Upper lobe of right lung (tissue), 1 donor: ENCODE results near the gene KSR1. TPM values are rescaled to one million over a fixed set of nuclear protein-coding genes. Genes with fewer than 3 reads are reported as not detected.
A peak's percentile ranks its signal among the peaks of the same experiment; 100 is the strongest.

Experiments
- ATAC-seq: fragments of 200-7000 bp; cut with Tn5 transposase; one replicate; pipeline ENCODE4 v1.9.1; 2020; ENCODE audit warnings: mild to moderate bottlenecking, moderate library complexity
- DNase-seq: peaks from one replicate; pipeline ENCODE4 v3.0.0-alpha.2; 2020
- H3K27ac ChIP-seq: fragments of 200-600 bp; one replicate; pipeline ENCODE4 v1.8.0; 2022
- H3K27me3 ChIP-seq: fragments of 200-600 bp; one replicate; pipeline ENCODE4 v1.8.0; 2022; ENCODE audit warnings: mild to moderate bottlenecking
- H3K36me3 ChIP-seq: fragments of 200-600 bp; one replicate; pipeline ENCODE4 v1.8.0; 2022
- H3K4me1 ChIP-seq: fragments of 200-600 bp; one replicate; pipeline ENCODE4 v1.8.0; 2022
- H3K4me3 ChIP-seq: fragments of 200-600 bp; one replicate; pipeline ENCODE4 v1.8.0; 2022; ENCODE audit warnings: mild to moderate bottlenecking
- H3K9me3 ChIP-seq: fragments of 200-600 bp; one replicate; pipeline ENCODE4 v1.8.0; 2022
- intact Hi-C: fragments of 100-400 bp; cut with DNase I; formaldehyde crosslinking; loops from one replicate; pipeline ENCODE4 v1.11.0; 2022
- total RNA-seq: library from RNA; stranded (reverse); fragmentation: NEBNext Ultra II Directional; extraction: Animal tissue kit (Norgen Biotek cat#: 25700); gene quantifications from one replicate; pipeline ENCODE4 v1.2.1, GENCODE V29; 2021
- TF ChIP-seq, protein P1 (sequence below): fragments of 200-600 bp; IDR thresholded peaks from one replicate; pipeline ENCODE4 v1.8.0; 2022; ENCODE audit warnings: antibody characterized with exemption
- donor health status: DM: no; HTN: yes; CAD: no; lungs with severe emphysema.

KSR1 gene
- total RNA-seq, 1 donor from 2014 or later: 52.5 TPM

DNA sequence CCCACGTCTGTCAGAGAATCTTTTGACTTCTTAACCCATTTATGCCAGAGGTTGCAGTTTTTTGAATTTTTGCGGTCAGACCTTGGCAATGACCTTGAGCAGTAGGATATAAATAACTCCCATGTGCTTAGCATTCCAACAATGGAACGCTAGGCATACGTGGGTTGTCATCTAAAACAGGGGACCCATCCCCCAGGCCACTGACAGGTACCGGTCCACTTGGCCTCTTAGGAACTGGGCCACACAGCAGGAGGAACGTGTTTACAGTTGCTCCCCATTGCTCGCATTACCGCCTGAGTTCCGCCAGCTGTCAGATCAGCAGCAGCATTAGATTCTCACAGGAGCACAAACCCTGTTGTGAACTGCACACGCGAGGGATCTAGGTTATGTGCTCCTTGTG, 97.9 kb downstream of the KSR1 start:
- ATAC-seq: peak; percentile 28
- Histone ChIP-seq H3K27me3 (no peaks in the 10 kb centered on the region), H3K4me1 (peaks cover 42% of the 10 kb centered on the region), H3K36me3 (no peaks in the 10 kb centered on the region), H3K27ac (no peak overlapping the region), H3K9me3 (no peaks in the 10 kb centered on the region), H3K4me3 (no peak overlapping the region)
- TF ChIP-seq, protein P1, sequence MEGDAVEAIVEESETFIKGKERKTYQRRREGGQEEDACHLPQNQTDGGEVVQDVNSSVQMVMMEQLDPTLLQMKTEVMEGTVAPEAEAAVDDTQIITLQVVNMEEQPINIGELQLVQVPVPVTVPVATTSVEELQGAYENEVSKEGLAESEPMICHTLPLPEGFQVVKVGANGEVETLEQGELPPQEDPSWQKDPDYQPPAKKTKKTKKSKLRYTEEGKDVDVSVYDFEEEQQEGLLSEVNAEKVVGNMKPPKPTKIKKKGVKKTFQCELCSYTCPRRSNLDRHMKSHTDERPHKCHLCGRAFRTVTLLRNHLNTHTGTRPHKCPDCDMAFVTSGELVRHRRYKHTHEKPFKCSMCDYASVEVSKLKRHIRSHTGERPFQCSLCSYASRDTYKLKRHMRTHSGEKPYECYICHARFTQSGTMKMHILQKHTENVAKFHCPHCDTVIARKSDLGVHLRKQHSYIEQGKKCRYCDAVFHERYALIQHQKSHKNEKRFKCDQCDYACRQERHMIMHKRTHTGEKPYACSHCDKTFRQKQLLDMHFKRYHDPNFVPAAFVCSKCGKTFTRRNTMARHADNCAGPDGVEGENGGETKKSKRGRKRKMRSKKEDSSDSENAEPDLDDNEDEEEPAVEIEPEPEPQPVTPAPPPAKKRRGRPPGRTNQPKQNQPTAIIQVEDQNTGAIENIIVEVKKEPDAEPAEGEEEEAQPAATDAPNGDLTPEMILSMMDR: no peak
- no peak for DNase-seq
- intact Hi-C loops: no loop called here

GRCh38 chr17:27554911-27555310, 98.7 kb downstream of the KSR1 start:
- H3K4me1 ChIP-seq: peaks cover 44% of the 10 kb centered on the region
- no peak overlapping the region for H3K4me3 ChIP-seq
- ATAC-seq (no peak), DNase-seq (no peak)
- no peaks in the 10 kb centered on the region for H3K27me3 ChIP-seq
- no peaks in the 10 kb centered on the region for H3K36me3 ChIP-seq
- TF ChIP-seq, protein P1: no peak
- intact Hi-C loops: no loop called here
- no peaks in the 10 kb centered on the region for H3K9me3 ChIP-seq
- H3K27ac ChIP-seq: no peak overlapping the region

- TF ChIP-seq, protein P1: no peak
- Histone ChIP-seq H3K27me3 (no peaks in the 10 kb centered on the region), H3K4me3 (no peak overlapping the region), H3K9me3 (no peaks in the 10 kb centered on the region), H3K36me3 (no peaks in the 10 kb centered on the region), H3K27ac (no peak overlapping the region), H3K4me1 (peaks cover 48% of the 10 kb centered on the region)
- ATAC-seq (no peak), DNase-seq (no peak)
- intact Hi-C loops: no loop called here
Measured at GRCh38 chr17:27555339-27555738, 99.1 kb downstream of the KSR1 start.

DNA sequence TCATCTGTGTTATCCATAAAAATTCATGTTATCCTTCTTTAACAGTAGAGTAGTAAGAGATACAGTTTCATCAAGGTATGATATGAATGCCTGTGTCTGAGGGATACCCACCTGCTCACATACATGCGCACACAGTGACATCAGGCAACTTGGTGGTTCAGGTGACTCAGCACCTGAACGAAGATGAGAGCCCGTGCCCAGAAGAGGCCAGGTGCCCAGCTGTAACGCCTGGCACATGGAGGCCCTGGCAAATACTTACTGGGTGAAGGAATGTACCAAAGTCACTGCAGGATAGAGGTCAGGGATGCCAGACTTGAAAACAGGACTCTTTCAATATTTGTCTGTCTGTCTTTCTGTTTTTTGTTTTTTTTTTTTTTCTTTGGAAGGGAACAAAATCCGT, 102.1 kb downstream of the KSR1 start:
- Histone ChIP-seq H3K4me3 (no peak overlapping the region), H3K27ac (no peak overlapping the region), H3K36me3 (no peaks in the 10 kb centered on the region), H3K27me3 (no peaks in the 10 kb centered on the region), H3K4me1 (peaks cover 57% of the 10 kb centered on the region), H3K9me3 (no peaks in the 10 kb centered on the region)
- TF ChIP-seq, protein P1: no peak
- peak; percentile 6 for ATAC-seq
- intact Hi-C loops: no loop called here
- DNase-seq: no peak

- ATAC-seq (peak; percentile 58), DNase-seq (no peak)
- Histone ChIP-seq H3K9me3 (no peaks in the 10 kb centered on the region), H3K27ac (peak overlapping the region; percentile 63), H3K36me3 (no peaks in the 10 kb centered on the region), H3K4me3 (peak overlapping the region; percentile 15), H3K4me1 (peaks cover 52% of the 10 kb centered on the region), H3K27me3 (no peaks in the 10 kb centered on the region)
- intact Hi-C loops: no loop called here
- TF ChIP-seq, protein P1: no peak
Measured at GRCh38 chr17:27558842-27559505, 102.7 kb downstream of the KSR1 start.
